HEK293 (cell line): ENCODE data around the gene DDX50.

Experiments used
- HOXC10 ChIP-seq: sonication (generic); formaldehyde crosslinking; IDR thresholded peaks from 2 replicates; pipeline ENCODE4 v1.8.1; 2023; ENCODE audit warnings: mild to moderate bottlenecking, missing genetic modification reagents
- KLF7 ChIP-seq: fragments of 450-650 bp; formaldehyde crosslinking; IDR thresholded peaks from 2 replicates; pipeline ENCODE4 v1.5.1; 2016; ENCODE audit warnings: missing biosample characterization, missing genetic modification characterization, borderline replicate concordance
- PRDM1 ChIP-seq: fragments of 450-650 bp; formaldehyde crosslinking; IDR thresholded peaks from 2 replicates; pipeline ENCODE4; 2016; ENCODE audit warnings: missing biosample characterization, missing genetic modification characterization
- RBAK ChIP-seq: fragments of 450-650 bp; formaldehyde crosslinking; IDR thresholded peaks from 2 replicates; pipeline ENCODE4 v1.5.1; 2016; ENCODE audit warnings: missing biosample characterization, missing genetic modification characterization
- TSHZ1 ChIP-seq: fragments of 450-650 bp; formaldehyde crosslinking; IDR thresholded peaks from 2 replicates; pipeline ENCODE4 v1.5.1; 2016; ENCODE audit warnings: missing biosample characterization, missing genetic modification characterization, borderline replicate concordance
- ZBTB48 ChIP-seq: fragments of 450-650 bp; formaldehyde crosslinking; IDR thresholded peaks from 2 replicates; pipeline ENCODE4 v1.5.1; 2016; ENCODE audit warnings: missing biosample characterization, missing genetic modification characterization
- ZBTB49 ChIP-seq: fragments of 450-650 bp; formaldehyde crosslinking; IDR thresholded peaks from 2 replicates; pipeline ENCODE4 v1.5.1; 2016; ENCODE audit warnings: missing biosample characterization, missing genetic modification characterization, low read depth
- ZFP37 ChIP-seq: fragments of 450-650 bp; formaldehyde crosslinking; IDR thresholded peaks from 2 replicates; pipeline ENCODE4 v1.5.1; 2016; ENCODE audit warnings: missing biosample characterization, missing genetic modification characterization
- ZNF16 ChIP-seq: fragments of 450-650 bp; formaldehyde crosslinking; IDR thresholded peaks from 2 replicates; pipeline ENCODE4 v1.5.1; 2016; ENCODE audit warnings: low read depth, missing biosample characterization, missing genetic modification characterization
- ZNF311 ChIP-seq: fragments of 450-650 bp; formaldehyde crosslinking; IDR thresholded peaks from 2 replicates; pipeline ENCODE4 v1.5.1; 2017; ENCODE audit warnings: missing biosample characterization, missing genetic modification characterization, borderline replicate concordance
- ZNF473 ChIP-seq: fragments of 450-650 bp; formaldehyde crosslinking; IDR thresholded peaks from 2 replicates; pipeline ENCODE4 v1.5.1; 2017; ENCODE audit warnings: missing biosample characterization, missing genetic modification characterization
- ZNF558 ChIP-seq: fragments of 450-650 bp; formaldehyde crosslinking; IDR thresholded peaks from 2 replicates; pipeline ENCODE4 v1.5.1; 2016; ENCODE audit warnings: missing biosample characterization, missing genetic modification characterization
- ZNF561 ChIP-seq: fragments of 450-650 bp; IDR thresholded peaks from 2 replicates; pipeline ENCODE4 v1.5.1; 2018; ENCODE audit warnings: missing biosample characterization, missing genetic modification characterization, borderline replicate concordance
- ZNF610 ChIP-seq: fragments of 450-650 bp; formaldehyde crosslinking; IDR thresholded peaks from 2 replicates; pipeline ENCODE4 v1.5.1; 2016; ENCODE audit warnings: missing biosample characterization, missing genetic modification characterization, borderline replicate concordance
- ZNF785 ChIP-seq: fragments of 450-650 bp; formaldehyde crosslinking; IDR thresholded peaks from 2 replicates; pipeline ENCODE4 v1.5.1; 2016; ENCODE audit warnings: missing biosample characterization, missing genetic modification characterization
- ZXDB ChIP-seq: fragments of 450-650 bp; formaldehyde crosslinking; IDR thresholded peaks from 2 replicates; pipeline ENCODE4 v1.5.1; 2016; ENCODE audit warnings: missing biosample characterization, missing genetic modification characterization
- TF ChIP-seq, protein P1 (sequence below): fragments of 450-650 bp; formaldehyde crosslinking; IDR thresholded peaks from 2 replicates; pipeline ENCODE4 v1.5.0; 2017; ENCODE audit warnings: missing biosample characterization, missing genetic modification characterization, borderline replicate concordance
- TF ChIP-seq, protein P2 (sequence below): fragments of 450-650 bp; formaldehyde crosslinking; IDR thresholded peaks from 2 replicates; pipeline ENCODE4 v1.5.1; 2017; ENCODE audit warnings: missing biosample characterization, missing genetic modification characterization
- TF ChIP-seq, protein P3 (sequence below): fragments of 450-650 bp; formaldehyde crosslinking; IDR thresholded peaks from 2 replicates; pipeline ENCODE4 v1.5.1; 2016; ENCODE audit warnings: missing biosample characterization, missing genetic modification characterization
- TF ChIP-seq, protein P4 (sequence below): fragments of 450-650 bp; formaldehyde crosslinking; IDR thresholded peaks from 2 replicates; pipeline ENCODE4 v1.5.1; 2016; ENCODE audit warnings: missing biosample characterization, missing genetic modification characterization
- TF ChIP-seq, protein P5 (sequence below): fragments of 450-650 bp; formaldehyde crosslinking; IDR thresholded peaks from 2 replicates; pipeline ENCODE4 v1.5.1; 2016; ENCODE audit warnings: missing biosample characterization, missing genetic modification characterization

DDX50 gene

GRCh38 chr10:68900427-68901104 is 549 bp upstream of the DDX50 start (continued):
- TF ChIP-seq TSHZ1 (tag by site-specific recombination) (no peak), PRDM1 (tag by site-specific recombination) (no peak), ZNF561 (tag by site-specific recombination) (peak; percentile 49), ZNF311 (tag by site-specific recombination) (no peak), HOXC10 (CRISPR knock-in tag) (no peak), RBAK (tag by site-specific recombination) (no peak), ZNF16 (tag by site-specific recombination) (no peak), KLF7 (tag by site-specific recombination) (no peak), ZBTB49 (no peak), ZBTB48 (0 out of 2 replicates have a peak, but pooled peaks have one; percentile 21), ZNF785 (no peak), ZNF473 (tag by site-specific recombination) (no peak), ZXDB (peak; percentile 96), ZNF610 (tag by site-specific recombination) (peak; percentile 76), ZNF558 (tag by site-specific recombination) (no peak), ZFP37 (tag by site-specific recombination) (peak; percentile 80)
- TF ChIP-seq, protein P1, sequence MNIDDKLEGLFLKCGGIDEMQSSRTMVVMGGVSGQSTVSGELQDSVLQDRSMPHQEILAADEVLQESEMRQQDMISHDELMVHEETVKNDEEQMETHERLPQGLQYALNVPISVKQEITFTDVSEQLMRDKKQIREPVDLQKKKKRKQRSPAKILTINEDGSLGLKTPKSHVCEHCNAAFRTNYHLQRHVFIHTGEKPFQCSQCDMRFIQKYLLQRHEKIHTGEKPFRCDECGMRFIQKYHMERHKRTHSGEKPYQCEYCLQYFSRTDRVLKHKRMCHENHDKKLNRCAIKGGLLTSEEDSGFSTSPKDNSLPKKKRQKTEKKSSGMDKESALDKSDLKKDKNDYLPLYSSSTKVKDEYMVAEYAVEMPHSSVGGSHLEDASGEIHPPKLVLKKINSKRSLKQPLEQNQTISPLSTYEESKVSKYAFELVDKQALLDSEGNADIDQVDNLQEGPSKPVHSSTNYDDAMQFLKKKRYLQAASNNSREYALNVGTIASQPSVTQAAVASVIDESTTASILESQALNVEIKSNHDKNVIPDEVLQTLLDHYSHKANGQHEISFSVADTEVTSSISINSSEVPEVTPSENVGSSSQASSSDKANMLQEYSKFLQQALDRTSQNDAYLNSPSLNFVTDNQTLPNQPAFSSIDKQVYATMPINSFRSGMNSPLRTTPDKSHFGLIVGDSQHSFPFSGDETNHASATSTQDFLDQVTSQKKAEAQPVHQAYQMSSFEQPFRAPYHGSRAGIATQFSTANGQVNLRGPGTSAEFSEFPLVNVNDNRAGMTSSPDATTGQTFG (tag by site-specific recombination), result no peak
- TF ChIP-seq, protein P2, sequence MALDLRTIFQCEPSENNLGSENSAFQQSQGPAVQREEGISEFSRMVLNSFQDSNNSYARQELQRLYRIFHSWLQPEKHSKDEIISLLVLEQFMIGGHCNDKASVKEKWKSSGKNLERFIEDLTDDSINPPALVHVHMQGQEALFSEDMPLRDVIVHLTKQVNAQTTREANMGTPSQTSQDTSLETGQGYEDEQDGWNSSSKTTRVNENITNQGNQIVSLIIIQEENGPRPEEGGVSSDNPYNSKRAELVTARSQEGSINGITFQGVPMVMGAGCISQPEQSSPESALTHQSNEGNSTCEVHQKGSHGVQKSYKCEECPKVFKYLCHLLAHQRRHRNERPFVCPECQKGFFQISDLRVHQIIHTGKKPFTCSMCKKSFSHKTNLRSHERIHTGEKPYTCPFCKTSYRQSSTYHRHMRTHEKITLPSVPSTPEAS (tag by site-specific recombination), result 0 out of 2 replicates have a peak, but pooled peaks have one; percentile 34
- TF ChIP-seq, protein P3, sequence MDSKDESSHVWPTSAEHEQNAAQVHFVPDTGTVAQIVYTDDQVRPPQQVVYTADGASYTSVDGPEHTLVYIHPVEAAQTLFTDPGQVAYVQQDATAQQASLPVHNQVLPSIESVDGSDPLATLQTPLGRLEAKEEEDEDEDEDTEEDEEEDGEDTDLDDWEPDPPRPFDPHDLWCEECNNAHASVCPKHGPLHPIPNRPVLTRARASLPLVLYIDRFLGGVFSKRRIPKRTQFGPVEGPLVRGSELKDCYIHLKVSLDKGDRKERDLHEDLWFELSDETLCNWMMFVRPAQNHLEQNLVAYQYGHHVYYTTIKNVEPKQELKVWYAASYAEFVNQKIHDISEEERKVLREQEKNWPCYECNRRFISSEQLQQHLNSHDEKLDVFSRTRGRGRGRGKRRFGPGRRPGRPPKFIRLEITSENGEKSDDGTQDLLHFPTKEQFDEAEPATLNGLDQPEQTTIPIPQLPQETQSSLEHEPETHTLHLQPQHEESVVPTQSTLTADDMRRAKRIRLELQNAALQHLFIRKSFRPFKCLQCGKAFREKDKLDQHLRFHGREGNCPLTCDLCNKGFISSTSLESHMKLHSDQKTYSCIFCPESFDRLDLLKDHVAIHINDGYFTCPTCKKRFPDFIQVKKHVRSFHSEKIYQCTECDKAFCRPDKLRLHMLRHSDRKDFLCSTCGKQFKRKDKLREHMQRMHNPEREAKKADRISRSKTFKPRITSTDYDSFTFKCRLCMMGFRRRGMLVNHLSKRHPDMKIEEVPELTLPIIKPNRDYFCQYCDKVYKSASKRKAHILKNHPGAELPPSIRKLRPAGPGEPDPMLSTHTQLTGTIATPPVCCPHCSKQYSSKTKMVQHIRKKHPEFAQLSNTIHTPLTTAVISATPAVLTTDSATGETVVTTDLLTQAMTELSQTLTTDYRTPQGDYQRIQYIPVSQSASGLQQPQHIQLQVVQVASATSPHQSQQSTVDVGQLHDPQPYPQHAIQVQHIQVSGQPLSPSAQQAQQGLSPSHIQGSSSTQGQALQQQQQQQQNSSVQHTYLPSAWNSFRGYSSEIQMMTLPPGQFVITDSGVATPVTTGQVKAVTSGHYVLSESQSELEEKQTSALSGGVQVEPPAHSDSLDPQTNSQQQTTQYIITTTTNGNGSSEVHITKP (tag by site-specific recombination), result peak; percentile 64; the same call in 1 of the 2 replicates
- TF ChIP-seq, protein P4, sequence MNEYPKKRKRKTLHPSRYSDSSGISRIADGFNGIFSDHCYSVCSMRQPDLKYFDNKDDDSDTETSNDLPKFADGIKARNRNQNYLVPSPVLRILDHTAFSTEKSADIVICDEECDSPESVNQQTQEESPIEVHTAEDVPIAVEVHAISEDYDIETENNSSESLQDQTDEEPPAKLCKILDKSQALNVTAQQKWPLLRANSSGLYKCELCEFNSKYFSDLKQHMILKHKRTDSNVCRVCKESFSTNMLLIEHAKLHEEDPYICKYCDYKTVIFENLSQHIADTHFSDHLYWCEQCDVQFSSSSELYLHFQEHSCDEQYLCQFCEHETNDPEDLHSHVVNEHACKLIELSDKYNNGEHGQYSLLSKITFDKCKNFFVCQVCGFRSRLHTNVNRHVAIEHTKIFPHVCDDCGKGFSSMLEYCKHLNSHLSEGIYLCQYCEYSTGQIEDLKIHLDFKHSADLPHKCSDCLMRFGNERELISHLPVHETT (tag by site-specific recombination), result peak; percentile 12; the same call in 1 of the 2 replicates
- TF ChIP-seq, protein P5, sequence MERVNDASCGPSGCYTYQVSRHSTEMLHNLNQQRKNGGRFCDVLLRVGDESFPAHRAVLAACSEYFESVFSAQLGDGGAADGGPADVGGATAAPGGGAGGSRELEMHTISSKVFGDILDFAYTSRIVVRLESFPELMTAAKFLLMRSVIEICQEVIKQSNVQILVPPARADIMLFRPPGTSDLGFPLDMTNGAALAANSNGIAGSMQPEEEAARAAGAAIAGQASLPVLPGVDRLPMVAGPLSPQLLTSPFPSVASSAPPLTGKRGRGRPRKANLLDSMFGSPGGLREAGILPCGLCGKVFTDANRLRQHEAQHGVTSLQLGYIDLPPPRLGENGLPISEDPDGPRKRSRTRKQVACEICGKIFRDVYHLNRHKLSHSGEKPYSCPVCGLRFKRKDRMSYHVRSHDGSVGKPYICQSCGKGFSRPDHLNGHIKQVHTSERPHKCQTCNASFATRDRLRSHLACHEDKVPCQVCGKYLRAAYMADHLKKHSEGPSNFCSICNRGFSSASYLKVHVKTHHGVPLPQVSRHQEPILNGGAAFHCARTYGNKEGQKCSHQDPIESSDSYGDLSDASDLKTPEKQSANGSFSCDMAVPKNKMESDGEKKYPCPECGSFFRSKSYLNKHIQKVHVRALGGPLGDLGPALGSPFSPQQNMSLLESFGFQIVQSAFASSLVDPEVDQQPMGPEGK (tag by site-specific recombination), result no peak; the same call in 1 of the 2 replicates
